Glomerular visceral epithelial cell (primary cell): ENCODE data around the gene CREB5.

ENCODE experiments used
- DNase-seq: peaks from one replicate; pipeline ENCODE4 v3.0.0-alpha.2; 2016; ENCODE audit errors: extremely low spot score

Gene CREB5

DNA sequence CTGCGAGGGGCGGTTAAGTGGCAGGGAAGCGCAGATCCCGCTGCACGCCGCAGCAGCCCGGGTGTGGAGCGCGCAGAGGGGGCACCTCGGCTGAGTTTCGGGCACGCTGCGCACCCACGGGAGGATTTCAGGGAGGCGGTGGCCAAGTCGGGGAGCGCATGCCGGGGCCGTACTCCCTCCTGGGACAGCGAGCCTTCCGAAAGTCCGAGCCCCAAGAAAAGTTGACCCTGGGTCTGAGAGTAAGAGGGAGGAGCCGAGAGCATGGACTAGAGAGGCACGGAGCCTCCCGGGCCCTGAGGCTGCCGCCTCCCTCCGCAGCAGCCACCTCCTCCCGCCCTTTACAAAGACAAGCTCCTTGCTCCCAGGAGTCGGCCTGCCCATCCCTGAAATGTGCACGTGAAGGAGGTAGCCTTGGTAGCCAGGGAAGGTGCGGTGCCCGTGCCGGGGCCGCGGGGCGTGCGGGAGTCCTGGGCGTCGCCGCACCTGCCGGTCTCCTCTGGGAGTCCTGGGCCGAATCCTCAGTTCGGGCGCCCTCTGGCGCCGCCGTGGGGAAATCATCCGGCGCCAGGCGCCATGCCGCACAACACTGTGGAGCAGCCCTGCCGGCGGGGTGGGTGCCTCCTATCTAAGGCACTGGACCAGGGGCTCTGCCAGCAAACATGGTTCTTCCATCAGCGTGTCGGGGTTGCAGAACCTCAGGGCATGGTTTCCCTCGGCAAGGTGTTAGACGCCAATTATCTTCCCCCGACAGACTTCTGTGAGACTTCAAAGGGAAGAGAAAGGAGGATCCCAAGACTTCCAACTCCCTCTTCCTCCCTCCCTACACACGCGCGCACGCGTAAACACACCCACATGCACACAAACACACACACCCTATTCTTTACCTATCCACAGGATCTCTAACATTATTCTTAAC lies 441.8 kb downstream of the CREB5 start:
- DNase-seq = peak; percentile 74

GRCh38 chr7:28854750-28855074 lies 442.4 kb downstream of the CREB5 start:
- DNase-seq = no peak

DNA sequence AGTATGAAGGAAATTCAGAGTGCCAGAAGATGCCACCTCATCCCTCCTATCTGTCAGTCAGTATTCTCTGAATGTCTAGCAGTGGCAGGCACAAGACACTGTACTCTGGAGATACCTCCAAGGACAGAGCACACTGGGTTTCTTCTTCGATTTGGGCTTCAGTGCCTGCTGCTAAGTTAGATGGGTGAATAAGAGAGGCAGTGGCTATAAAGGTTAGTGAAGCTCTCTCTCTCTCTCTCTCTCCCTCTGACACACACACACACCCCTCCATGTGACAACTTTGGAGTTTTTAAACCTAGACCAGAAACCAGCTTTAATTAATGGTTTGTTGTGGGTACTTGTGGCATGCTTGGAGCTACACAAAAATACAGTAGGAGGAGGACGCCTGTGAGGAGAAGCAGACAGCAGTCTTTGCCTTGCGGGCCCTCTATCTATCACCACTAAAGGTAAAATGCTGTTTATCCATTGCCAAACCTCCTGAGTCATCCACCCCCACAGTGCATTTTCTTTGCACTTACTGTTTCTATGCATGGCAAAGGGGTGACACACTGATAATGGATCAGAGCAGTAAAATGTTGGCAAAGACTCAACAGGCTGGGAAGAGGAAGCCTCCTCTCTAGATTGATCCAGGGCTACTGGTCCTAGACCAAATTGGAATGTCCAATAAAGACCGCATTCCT lies 443.4 kb downstream of the CREB5 start:
- DNase-seq = peak; percentile 85

- DNase-seq = no peak
Measured at GRCh38 chr7:28856656-28857055, 444.3 kb downstream of the CREB5 start.

- no peak for DNase-seq
Measured at GRCh38 chr7:28858206-28858605, 445.9 kb downstream of the CREB5 start.

DNA sequence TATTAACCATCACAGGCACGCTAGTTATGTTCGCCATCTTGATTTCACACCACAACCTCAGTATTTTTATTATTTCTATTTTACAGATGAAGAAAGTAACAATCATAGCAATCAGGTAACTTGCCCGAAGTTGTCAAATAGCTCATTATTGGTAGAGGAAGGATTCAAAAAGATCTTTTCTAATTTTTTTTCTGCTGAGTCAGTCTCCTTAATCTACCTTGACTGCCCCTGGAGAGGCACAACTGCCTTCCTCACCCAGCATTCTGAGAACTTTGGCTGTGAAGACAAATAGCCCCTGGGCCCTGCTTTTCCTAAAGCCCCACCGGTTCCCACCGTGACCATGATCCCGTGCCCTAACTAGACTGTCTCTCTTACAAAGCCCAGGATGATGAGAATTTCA lies 446.6 kb downstream of the CREB5 start:
- no peak for DNase-seq

- DNase-seq = no peak
Measured at GRCh38 chr7:28861825-28862224, 449.5 kb downstream of the CREB5 start.

DNA sequence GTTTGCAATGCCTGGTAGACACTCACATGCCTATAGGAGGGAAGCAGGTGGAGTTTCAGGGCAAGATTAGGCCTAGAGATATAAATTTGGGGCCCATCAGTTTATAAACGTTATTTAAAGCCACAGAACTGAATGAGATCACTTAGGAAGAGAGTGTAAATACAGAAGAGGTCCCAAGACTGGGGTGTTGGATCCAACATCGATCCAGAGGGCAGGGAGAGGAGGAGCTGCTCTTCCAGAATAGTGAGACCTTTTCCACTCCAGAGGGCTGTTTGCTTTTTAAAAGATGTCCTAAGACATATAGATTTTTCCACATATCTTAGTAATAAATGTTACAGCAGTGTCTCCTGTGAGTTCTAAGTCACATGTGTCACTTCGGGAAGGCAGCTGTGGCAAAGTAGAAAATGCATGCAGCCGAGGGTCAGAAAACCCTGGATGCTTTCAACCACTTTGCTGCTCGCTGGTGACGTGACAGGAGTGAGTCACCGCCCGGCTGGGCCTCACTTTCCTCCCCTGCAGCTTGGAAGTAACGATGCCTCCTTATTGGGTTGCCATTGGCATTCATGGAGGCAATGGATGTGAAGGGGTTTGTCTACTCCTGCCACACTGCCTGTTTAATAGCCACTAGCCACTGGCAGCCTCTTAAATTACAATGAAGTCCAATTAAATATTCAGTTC lies 450.4 kb downstream of the CREB5 start:
- peak; percentile 9 for DNase-seq

GRCh38 chr7:28865601-28866144 lies 453.4 kb downstream of the CREB5 start:
- DNase-seq = no peak

DNA sequence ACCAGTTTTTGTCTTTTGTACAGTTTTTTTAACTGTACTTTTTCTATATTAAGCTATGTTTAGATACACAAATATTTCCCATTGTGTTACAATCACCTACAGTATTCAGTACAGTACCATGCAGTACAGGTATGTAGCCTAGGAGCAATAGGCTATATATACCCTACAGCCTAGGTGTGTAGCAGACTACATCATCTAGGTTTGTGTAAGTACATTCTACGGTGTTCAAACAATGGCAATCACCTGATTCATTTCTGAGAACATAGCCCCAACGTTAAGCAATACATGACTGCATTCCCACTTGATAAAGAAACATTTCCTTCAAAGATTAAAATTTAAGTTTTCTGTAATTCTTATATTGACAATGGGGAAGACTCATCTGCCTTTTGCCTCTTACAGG lies 456.4 kb downstream of the CREB5 start:
- DNase-seq = no peak

- DNase-seq = no peak
Measured at GRCh38 chr7:28871077-28871476, 458.8 kb downstream of the CREB5 start.

DNA sequence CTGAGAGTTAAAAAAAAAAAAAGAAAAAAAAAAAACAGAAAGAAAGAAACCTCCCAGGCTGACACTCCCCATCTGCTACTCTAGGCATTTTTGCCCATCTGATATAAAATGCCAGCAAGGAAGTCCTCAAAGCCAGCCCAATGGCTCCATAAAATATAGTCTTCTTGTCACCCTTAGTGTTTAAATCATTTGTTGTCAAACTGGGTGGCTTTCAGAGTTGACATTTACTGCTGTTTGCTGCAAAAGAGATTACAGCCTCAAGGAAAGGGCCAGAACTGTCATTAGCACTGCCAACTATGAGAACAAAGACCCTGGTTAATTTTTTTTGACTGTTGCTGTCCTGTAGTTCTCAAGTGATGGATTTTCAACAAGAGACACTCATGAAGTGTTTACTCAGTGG lies 459.3 kb downstream of the CREB5 start:
- no peak for DNase-seq

DNA sequence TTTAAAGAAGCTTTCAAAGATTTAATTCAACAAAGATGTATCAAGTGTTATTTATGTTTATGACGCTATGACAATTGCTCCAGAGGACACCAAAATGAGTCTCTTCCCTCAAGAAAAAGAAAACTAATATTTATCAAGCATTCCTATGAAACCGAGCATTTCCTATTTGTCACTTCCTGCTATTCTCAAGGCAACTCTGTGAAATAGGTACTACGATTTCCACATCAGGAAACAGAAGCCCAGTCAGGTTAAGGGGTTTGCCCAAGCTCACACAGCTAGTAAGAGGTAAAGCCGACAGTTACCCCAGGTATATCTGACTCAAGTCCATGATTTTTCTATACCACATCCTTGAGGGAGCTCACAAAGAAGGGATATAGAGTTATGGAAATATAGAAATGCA lies 459.9 kb downstream of the CREB5 start:
- DNase-seq = no peak

DNA sequence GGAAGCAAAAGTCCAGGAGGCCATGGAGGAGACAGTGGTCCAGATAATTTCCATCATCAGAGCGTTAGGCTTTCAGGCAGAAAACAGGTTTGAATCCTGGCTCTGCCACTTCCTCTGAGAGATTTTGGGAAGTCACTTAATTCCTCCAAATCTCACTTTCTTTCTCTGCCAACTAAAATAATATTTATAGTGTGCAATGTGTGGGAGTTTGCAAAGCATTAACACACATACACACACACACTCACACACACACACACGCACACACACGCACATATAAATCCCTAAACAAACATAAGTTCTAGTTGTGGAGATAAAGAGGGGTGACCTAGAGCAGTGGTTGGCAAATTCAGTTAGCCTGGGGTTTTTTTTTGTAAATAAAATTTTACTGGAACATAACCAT lies 461.0 kb downstream of the CREB5 start:
- DNase-seq = no peak

GRCh38 chr7:28874001-28874400 lies 461.7 kb downstream of the CREB5 start:
- no peak for DNase-seq
